GM19455 (cell line): Measurements from ENCODE around the gene FGF1.

Experiments used
- ATAC-seq: cut with Tn5 transposase; IDR thresholded peaks from one replicate; pipeline ENCODE4 v1.9.1; 2021; ENCODE audit not compliant: unreplicated experiment

FGF1 gene

DNA sequence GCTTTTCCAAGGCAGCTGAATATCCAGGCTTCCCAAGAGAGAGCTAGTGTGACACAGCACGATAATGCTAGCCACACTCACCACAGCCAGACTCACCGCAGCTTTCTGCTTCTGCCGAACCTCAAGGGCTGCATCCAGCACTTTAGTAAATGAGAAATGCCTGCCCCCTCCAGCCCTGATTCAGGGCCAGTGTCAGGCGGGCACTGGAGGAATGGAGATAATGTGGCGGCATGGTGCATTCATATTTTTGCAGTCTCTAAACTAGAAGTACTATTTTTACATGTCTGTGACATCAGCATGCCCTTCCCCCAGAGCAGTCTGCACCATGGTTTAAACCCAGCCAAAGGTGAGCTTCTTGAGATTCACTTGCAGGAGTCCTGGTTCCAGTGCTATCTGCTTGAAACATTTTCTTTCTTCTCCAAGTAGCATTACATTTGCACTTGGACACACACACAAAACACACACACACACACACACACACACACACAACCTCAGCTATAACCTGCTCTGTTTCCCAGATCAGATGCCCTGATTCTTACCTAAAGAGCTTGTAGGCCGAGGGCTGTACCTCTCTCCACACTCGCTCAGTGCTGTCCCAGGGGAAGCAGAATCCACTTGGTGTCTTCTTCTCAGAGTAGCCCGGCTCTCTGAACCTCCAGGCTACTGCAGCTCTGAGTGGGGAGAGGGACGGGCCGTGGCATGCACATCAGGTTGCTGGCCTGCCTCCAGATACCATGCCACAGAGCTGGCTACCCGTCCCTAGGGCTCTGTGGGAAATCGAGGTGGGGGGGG, at the start of gene FGF1:
FGF1 (minus strand) TSS at position 673 of the 792 bp plus-strand sequence. CDS start 71,963 bp downstream, outside the sequence.
- no peak for ATAC-seq

DNA sequence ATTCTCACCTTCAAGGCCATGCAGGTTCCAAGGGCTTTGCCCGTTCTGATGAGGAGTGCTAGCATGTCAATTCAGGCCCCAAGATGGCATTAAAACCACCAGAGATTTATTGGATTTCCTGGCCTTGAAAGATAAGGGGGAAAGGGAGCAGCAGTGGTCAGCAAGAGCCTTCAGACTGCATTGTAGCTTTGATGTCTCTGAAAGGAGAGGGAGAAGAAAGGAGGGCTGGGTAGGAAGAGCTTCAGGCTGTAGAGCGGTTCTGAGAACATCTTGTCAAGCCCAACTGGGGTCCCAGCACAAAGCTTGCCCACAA, 41.8 kb upstream of the FGF1 start:
- no peak for ATAC-seq

DNA sequence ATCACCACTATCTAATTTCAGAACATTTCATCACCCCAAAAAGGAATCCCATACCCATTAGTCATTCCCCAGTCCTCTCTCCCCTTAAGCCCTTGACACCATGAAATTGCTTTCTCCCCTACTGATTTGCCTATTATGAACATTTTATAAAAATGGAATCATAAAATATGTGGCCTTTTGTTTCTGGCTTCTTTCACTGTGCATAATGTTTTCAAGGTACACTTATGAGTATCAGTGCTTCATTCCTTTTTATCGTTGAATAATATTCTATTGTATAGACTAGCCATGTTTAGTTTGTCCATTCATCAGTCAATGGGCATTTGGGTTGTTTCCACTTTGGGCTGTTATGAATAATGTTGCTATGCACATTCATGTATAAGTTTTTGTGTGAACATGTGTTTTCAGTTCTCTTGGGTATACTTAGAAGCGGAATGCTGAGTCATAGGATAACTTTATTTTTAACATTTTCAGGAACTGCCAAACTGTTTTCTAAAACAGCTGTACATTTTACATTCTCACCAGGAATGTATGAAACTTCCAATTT, 40.4 kb upstream of the FGF1 start:
- no peak for ATAC-seq

DNA sequence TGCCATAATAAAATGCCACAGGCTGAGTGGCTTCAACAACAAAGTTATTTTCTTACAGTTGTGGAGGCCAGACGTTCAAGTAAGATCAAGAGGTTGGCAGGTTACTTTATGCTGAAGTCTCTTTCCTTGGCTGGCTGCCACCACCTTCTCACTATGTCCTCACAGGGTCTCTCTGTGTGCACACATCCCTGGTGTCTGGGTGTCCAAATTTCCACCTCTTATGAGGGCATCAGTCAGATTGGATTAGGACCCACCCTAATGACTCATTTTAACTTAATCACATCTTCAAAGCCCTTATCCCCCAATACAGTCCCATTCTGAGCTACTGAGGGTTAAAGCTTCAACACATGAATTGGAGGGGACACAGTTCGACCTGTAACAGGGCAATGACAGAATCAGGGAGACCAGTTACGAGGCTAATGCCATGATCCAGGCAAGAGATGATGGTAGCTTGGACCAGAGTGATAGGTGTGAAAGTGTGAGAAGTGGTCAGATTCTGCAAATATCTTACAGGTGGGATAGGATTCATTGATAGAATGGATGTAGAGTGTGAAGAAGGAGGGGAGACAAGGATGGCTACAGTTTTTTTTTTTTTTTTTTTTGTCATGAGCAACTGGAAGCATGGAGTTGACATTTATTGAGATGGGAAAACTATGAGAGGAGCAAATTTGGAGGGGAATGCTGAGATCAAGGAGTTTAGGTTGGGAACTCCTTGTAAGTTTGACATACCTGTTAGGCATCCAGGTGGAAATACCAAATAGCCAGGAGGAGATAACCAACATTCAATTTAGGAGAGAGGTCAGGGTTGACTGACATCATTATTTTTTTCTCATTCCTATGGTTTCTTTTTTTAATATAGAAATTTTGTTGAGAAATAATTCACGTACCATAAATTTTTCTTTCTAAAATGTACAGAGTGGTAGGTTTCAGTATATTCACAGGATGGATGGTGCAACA, 39.6 kb upstream of the FGF1 start:
- no peak for ATAC-seq

DNA sequence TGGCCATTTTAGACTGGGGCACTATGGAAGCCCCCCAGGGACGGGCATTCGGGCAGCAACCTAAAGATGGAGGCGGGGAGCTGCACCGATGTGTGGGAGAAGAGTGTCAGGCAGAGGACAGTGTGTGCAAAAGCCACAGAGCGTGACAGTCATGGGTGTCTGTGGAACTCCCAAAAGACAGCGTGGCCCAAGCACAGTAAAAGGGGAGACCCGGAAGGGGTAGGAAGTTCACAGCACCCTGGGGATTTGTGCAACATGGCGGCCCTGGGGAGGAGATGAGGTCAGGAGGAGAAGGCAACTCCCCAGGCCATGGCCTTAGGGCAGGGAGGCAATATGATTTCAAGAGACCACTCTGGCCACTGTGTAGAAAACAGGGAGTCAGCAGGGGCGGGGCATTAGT, 38.9 kb upstream of the FGF1 start:
- ATAC-seq = no peak

DNA sequence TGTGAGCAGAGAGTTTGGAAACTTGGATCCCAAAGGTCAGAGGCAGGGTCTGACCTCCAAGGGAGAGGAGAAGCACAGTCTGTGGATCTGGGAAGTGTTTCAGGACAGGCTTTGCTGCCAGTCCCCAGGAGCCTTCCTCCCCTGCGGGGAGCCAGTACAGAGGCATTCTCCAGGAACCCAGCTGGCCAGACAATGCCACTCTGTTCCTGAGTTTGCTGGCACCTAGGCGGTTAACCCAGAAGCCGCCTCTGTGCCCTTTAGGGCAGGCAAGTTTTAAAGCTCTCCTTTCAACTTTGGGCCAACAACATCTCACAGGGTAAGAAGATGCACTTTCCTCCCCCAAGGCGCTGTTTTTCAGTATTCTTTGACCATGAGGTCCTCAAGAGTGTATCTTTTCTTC, 37.0 kb upstream of the FGF1 start:
- no peak for ATAC-seq

DNA sequence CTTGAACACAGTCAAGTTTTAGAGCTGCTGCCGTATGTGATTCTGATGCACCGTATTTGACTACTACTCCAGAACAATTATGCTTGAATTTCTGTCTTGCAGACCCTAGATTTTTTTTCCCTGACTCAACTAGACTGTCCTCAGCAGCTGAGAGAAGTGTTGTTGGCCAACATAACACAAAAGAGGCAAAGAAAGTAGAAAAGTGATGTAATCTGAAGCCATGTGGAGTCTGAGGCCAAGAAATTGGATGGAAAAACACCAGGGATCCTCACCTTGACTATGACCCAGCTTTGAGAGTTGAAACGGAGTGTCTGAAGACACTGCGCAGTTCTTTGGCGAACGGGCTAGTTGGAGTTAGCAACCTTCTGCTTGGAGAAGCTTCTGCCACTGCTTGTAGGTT, 36.3 kb upstream of the FGF1 start:
- no peak for ATAC-seq

DNA sequence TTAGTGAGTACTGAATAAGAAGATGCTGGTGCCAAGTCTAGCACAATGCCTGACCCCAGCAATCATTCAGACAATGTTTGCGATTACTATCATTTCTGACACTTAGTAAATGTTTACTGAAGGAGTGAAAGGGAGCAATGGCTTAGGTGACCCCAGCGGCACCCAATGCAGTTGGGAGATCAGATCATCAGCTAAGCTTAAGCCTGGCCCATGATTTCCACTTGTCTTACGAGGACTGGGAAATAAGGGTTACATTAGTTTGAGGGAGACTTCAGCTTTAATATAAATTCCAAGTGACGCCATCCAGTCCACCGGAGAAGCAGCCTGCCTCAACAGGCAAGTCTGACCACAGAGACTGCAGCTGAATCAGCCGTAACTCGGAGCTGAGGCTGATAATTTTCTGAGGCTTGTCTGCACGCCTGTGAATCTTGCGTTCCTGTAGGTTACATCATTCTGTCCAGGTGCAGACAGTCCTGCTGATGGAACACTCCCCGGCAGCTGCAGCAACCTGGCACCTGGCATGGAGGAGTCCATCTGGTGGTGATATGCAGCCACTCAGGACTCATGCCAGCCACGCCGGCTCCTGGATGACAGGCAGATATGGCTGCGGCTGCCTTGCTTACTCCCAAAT, 34.9 kb upstream of the FGF1 start:
- no peak for ATAC-seq

DNA sequence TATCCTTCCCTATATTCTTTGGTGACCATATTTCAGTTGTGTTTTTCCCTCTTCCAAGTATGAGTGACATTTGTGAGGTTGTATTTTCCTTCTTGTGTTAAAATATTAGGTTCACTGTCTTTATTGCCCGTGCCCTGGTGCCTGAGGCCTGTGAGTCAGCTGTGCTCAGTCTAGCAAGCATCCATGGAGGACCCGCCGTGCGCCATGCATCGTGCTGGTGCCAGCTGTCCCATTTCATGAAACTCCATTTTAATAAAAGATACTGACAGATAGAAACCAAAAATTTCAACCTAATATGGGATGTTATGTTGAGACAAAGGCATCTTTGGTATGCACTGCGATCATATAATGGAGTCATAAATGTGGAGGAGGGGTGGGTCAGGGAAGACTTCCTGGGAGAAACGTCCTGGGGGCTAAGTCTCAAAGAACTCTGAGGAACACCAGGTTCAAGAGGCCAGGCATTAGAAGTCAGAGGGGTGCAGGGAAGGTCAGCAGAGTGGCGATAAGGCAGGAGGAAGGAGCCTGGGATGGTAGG, 34.0 kb upstream of the FGF1 start:
- ATAC-seq = no peak

DNA sequence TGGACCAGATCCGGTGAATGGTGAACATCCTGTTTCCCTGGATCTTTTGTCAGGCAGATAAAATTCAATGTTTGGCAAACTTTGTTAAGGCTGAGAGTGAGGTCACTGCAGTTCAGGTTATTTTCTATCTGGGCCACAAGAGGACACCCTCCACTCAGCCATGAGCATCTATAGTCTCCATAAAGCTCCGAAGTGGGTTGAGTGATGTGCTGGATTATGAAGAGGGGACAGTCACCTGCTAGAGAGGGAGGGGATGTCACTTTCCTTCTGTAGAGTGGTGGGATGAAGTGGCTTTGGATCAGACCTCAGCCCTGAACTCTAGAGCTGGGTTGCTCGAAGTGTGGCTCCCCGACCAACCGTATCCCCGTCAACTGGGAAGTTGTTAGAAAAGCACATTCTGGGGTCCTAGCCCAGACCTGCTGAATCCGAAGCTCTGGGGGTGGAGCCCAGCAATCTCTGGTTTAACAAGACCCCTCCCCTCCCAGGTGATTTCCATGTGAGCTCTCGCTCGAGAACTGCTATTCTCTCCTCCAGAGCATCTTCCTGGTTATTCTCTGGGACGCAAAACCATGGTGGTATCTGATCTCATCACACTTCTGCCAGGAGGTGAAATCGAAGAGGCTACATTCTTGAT, 31.8 kb upstream of the FGF1 start:
- ATAC-seq = no peak

DNA sequence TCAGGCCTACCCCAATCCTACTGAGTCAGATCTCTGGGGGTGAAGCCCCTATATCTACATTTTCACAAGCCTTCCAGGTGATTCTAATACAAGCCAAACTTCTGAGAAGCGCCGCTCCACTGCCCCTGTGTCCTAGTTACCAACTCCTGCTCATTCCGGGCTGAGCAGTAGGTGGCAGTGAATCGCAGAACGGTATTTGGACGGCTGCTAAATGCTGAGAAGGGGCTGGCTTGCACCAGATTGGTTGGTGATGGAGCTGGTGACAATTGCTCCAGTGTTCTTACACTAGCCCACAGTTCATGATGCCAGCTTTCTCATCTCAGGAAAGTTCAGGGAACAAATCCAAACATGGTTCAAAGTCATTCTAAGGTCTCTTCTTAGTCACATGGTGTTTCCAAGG, 31.1 kb upstream of the FGF1 start:
- no peak for ATAC-seq

DNA sequence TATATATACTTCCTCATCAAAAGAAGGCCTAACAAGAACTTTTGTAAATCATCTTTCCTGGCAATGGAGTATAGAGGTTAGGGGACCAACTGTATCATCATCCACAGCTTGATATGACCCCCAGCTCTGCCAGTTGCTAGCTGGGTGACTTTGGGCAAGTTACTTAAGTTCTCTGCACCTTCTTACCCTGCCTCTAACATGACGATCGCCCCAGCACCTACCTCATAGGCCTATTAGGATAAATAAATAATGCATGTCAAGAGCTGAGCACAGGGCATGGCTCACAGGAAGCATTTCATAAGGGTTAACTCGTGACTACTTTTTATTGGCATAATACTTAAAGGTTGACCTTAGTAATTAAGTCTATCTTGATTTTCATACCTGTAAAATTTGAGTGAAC, 29.4 kb upstream of the FGF1 start:
- ATAC-seq = no peak

DNA sequence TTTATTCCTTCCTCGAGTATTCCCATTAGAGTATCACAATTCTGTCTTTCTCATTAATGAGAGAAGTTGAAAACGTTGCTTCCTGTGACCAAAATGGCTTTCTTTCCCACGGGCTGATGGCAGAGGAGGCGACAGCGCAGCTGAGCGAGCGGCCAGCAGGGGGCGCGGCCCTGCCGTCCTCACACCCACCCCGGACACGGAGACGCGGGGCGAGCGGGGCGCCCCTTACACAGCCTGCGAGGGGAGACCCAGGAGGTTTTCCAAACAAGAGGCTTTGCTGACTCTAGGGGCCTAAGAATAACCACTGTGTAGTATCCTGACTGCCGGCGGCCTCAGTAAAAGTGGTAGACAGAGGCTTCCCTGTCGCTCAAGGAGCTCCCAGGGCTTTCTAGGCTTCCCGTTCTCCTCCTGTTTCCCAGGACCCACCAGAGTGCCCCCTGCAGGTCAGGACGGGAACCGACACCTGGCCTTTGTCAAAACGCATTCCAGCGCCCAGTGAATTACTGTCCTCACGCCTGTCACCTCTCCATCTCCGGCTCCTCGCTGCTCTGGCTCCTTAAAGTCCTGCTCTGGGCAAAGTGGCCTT, 27.3 kb upstream of the FGF1 start:
- peak; percentile 99 for ATAC-seq

DNA sequence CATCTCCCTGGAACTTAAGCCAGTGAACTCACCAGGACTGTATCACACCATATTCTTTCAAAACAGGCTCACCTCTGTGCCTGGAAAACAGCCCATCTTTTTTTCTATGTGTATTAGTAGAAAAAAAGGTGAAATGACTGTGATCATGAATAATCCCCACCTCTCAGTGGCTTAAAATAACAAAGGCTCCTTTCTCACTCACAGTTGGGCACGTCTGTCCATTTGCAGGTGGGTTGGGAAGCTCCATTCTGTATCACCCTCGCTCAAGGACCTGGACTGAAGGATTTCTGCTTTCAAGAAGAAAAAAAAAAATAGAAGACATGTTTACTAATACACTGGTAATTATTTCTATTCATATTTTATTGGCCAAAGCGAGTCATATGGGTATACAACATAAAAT, 17.3 kb upstream of the FGF1 start:
- no peak for ATAC-seq

DNA sequence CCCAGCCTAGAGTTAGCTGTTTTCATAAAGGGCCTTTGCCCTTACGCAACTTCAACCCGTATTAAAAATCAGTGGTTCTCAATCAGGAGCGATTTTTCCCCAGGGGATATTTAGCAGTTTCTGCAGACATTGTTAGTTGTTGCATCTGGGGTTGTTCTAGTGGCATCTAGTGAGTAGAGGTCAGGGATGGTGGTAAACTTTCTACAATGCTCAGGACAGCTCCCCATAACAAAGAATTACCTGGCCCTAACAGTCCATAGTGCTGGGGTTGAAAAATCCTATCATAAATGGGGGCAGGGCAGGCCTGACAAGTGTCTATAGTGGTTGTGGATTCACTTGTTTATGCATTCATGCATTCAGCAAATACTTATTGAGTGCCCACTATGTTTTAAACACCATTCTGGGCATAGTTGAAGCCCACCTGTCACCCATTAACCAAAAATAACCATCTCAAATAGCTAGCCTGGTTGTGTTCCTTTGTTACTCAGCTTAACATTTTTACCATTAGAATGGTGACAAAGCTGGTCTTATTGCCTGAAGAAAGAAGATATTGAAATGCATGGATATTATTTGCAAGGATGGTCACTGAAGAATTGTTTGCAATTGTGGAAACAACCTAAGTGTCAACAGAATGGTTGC, 15.9 kb upstream of the FGF1 start:
- ATAC-seq = no peak

DNA sequence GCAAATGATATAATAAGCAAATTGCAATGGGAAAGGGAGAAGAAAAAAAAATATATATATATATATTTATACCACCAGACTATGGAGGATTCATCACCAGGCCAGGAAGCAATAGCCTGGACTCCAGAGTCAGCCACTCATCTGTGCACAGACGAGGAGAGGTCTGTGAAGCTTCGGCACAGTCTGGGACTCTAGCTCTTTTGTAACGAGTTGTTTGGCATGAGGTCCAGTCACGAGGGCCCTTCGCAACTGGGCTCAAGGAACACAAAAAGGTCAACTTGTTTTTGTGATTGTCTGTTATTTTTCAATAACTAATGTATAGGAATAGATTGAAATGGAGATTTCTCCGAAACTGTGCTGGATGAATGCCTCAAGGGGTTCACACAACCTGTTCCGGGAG, 14.7 kb upstream of the FGF1 start:
- ATAC-seq = no peak

DNA sequence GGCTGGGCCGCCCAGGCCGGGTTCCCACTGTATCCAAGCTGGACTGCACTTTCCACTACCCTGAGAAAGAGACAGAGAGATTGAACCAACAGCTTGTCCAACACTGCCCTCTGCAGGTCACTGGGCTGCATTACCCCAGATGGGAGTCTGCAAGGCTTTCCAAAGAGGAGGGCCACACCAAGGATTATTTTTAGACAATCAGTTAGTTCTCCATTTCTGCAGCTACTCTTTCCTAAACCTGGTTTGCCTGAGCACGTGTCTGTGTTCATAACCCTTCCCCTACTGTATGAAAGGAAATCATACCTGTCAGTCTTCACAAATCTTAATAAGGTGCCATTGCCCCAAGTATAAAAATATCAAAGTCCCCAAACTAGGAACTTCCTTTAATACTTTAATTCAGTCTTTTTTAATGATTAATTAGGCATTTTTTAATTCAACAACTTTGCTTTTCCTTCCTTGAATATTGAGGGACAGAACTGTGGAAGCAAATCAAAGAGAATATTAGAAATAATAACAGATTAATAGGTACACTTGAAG, 13.4 kb upstream of the FGF1 start:
- ATAC-seq = peak; percentile 71

DNA sequence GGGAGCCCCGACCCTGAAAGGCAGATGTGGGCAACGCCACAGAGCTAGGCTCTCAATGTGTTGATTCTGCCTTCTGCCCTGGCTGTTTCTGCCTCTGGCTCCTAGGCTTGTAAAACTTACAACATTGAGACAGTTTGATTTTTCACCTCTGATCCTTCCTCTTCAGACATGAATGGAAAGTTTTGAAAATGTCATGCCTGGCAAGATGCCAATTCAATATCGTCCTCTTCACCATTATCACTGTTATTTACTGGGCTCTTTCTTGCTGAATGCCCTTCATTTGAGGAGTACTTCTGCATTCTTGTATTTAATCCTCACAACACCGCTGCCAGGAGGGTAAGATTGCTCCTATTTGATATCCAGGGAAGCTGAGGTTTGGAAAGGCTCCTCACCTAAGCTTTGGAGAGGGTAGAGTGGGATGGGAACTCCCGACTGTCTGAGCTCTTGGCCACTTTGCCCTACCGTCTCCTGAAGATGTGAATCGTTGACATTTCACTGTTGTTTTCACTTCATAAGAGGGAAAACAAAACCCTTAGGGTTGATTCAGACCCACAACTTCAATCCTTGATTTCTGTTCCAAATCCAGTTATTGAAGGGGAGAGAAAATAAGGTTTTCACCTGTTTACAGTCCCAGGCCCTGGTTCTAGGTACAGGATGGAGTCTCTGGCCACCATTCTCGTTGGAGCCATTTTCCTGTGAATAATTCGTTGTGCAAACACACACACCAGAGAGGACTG, 12.7 kb upstream of the FGF1 start:
- no peak for ATAC-seq
